Neural cell (in vitro differentiated cells): ENCODE data around the gene SAPCD1.

Source experiments
- EP300 ChIP-seq: fragments of 450-650 bp; conservative IDR thresholded peaks from 2 replicates; pipeline ENCODE4 v1.6.1; 2014; ENCODE audit warnings: antibody characterized with exemption, mild to moderate bottlenecking, moderate library complexity; ENCODE audit not compliant: poor library complexity, severe bottlenecking
- EZH2 ChIP-seq: fragments of 200-600, 300-800 bp; shearing (Covaris generic), sonication (generic); IDR thresholded peaks from 2 replicates; pipeline ENCODE4 v1.6.1; 2014; ENCODE audit warnings: antibody characterized with exemption, low read length, borderline replicate concordance, mild to moderate bottlenecking; ENCODE audit not compliant: insufficient read depth, poor library complexity, severe bottlenecking
- POLR2AphosphoS5 ChIP-seq: IDR thresholded peaks from 2 replicates; pipeline ENCODE4 v1.6.1; 2012
- TF ChIP-seq, protein P1 (sequence below): fragments of 450-650 bp; IDR thresholded peaks from 2 replicates; pipeline ENCODE4 v1.5.1; 2014; ENCODE audit warnings: antibody characterized with exemption, mild to moderate bottlenecking, moderate library complexity; ENCODE audit not compliant: poor library complexity, severe bottlenecking
- TF ChIP-seq, protein P2 (sequence below): IDR thresholded peaks from 2 replicates; pipeline ENCODE4 v1.6.1; 2012; ENCODE audit warnings: borderline replicate concordance

DNA sequence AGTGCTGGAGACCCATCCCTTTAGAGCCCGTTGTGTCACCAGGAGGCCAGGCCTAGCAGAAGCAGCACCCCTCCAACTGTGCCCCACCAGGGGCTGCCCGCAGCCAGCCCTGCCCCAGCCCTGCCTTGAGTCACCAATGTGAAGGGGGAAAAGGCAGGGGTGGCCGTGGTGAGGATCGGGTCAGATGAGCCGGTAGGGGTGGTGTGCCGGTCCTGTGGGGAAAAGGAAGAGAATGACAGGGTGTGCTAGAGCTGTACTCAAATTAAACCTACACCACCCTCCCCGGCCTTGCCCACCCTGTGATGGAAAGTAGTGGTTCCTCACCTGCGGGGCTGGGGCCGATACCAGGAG is 3.1 kb downstream of the SAPCD1 start:
- TF ChIP-seq, protein P1, sequence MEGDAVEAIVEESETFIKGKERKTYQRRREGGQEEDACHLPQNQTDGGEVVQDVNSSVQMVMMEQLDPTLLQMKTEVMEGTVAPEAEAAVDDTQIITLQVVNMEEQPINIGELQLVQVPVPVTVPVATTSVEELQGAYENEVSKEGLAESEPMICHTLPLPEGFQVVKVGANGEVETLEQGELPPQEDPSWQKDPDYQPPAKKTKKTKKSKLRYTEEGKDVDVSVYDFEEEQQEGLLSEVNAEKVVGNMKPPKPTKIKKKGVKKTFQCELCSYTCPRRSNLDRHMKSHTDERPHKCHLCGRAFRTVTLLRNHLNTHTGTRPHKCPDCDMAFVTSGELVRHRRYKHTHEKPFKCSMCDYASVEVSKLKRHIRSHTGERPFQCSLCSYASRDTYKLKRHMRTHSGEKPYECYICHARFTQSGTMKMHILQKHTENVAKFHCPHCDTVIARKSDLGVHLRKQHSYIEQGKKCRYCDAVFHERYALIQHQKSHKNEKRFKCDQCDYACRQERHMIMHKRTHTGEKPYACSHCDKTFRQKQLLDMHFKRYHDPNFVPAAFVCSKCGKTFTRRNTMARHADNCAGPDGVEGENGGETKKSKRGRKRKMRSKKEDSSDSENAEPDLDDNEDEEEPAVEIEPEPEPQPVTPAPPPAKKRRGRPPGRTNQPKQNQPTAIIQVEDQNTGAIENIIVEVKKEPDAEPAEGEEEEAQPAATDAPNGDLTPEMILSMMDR = no peak
- TF ChIP-seq POLR2AphosphoS5 (no peak), EP300 (no peak), EZH2 (no peak)
- TF ChIP-seq, protein P2, sequence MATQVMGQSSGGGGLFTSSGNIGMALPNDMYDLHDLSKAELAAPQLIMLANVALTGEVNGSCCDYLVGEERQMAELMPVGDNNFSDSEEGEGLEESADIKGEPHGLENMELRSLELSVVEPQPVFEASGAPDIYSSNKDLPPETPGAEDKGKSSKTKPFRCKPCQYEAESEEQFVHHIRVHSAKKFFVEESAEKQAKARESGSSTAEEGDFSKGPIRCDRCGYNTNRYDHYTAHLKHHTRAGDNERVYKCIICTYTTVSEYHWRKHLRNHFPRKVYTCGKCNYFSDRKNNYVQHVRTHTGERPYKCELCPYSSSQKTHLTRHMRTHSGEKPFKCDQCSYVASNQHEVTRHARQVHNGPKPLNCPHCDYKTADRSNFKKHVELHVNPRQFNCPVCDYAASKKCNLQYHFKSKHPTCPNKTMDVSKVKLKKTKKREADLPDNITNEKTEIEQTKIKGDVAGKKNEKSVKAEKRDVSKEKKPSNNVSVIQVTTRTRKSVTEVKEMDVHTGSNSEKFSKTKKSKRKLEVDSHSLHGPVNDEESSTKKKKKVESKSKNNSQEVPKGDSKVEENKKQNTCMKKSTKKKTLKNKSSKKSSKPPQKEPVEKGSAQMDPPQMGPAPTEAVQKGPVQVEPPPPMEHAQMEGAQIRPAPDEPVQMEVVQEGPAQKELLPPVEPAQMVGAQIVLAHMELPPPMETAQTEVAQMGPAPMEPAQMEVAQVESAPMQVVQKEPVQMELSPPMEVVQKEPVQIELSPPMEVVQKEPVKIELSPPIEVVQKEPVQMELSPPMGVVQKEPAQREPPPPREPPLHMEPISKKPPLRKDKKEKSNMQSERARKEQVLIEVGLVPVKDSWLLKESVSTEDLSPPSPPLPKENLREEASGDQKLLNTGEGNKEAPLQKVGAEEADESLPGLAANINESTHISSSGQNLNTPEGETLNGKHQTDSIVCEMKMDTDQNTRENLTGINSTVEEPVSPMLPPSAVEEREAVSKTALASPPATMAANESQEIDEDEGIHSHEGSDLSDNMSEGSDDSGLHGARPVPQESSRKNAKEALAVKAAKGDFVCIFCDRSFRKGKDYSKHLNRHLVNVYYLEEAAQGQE = no peak
